HG03097 (cell line): ENCODE measurements around the gene HHEX.
A peak's percentile ranks its signal among the peaks of the same experiment; 100 is the strongest.
"Not testable (repeated sequence)": the region's sequence is repeated elsewhere in the genome, so short reads cannot be mapped to it uniquely, and the experiment has no call there.

Experiments
- ATAC-seq: cut with Tn5 transposase; IDR thresholded peaks from one replicate; pipeline ENCODE4 v1.9.1; 2021; ENCODE audit not compliant: unreplicated experiment, low FRiP score

Gene HHEX

GRCh38 chr10:92732958-92733357, 43.2 kb downstream of the HHEX start:
- no peak for ATAC-seq

- no peak for ATAC-seq
These were observed 44.5 kb downstream of the HHEX start for GRCh38 chr10:92734301-92734700.

GRCh38 chr10:92735938-92736337, 46.2 kb downstream of the HHEX start:
- no peak for ATAC-seq

- ATAC-seq: no peak
These were observed 47.7 kb downstream of the HHEX start for GRCh38 chr10:92737484-92737883.

GRCh38 chr10:92740762-92741161, 51.0 kb downstream of the HHEX start:
- ATAC-seq: no peak

GRCh38 chr10:92741741-92742140, 52.0 kb downstream of the HHEX start:
- not testable (repeated sequence) for ATAC-seq

- ATAC-seq: peak; percentile 89
These were observed 52.8 kb downstream of the HHEX start for GRCh38 chr10:92742331-92743228.
